Liver (tissue), 9 donors: Measurements from ENCODE around the gene WDR20. TPM values are rescaled to one million over a fixed set of nuclear protein-coding genes. Genes with fewer than 3 reads are reported as not detected.

Experiments used
- DNase-seq: peaks from one replicate; pipeline ENCODE4 v3.0.0-alpha.2; 2017; ENCODE audit warnings: low spot score
- H3K27ac ChIP-seq, 2 donors: one replicate each; pipeline ENCODE4 v1.7.0; 2013; ENCODE audit warnings: inconsistent platforms in 2 of 2, low read length in 2 of 2, control low read depth in 1 of 2, low read depth in 1 of 2, mild to moderate bottlenecking in 1 of 2
- H3K27me3 ChIP-seq, 4 donors: one replicate each; pipeline versions ENCODE4 v1.6.1 to v1.7.0; 2013; ENCODE audit warnings: low read length in 3 of 4, inconsistent platforms in 1 of 4, mild to moderate bottlenecking in 1 of 4, moderate library complexity in 1 of 4; ENCODE audit not compliant: control insufficient read depth in 4 of 4, insufficient read depth in 4 of 4
- H3K36me3 ChIP-seq, 4 donors: one replicate each; pipeline versions ENCODE4 v1.6.1 to v1.7.0; 2013; ENCODE audit warnings: low read length in 3 of 4, mild to moderate bottlenecking in 3 of 4, low read depth in 1 of 4, moderate library complexity in 1 of 4; ENCODE audit not compliant: control insufficient read depth in 4 of 4, insufficient read depth in 3 of 4
- H3K4me1 ChIP-seq, 4 donors: one replicate each; pipeline versions ENCODE4 v1.6.1 to v1.7.0; 2013; ENCODE audit warnings: low read length in 3 of 4, mild to moderate bottlenecking in 3 of 4, moderate library complexity in 1 of 4; ENCODE audit not compliant: control insufficient read depth in 4 of 4, insufficient read depth in 4 of 4
- H3K4me3 ChIP-seq, 3 donors: one replicate each; pipeline versions ENCODE4 v1.6.1 to v1.7.0; 2013; ENCODE audit warnings: low read length in 3 of 3, control low read depth in 1 of 3, low read depth in 1 of 3, mild to moderate bottlenecking in 1 of 3
- H3K9ac ChIP-seq, 2 donors: one replicate each; pipeline ENCODE4 v1.7.0; 2013; ENCODE audit warnings: low read length in 2 of 2, mild to moderate bottlenecking in 2 of 2, moderate library complexity in 2 of 2, control low read depth in 1 of 2, low read depth in 1 of 2
- H3K9me3 ChIP-seq, 4 donors: one replicate each; pipeline versions ENCODE4 v1.6.1 to v1.7.0; 2013; ENCODE audit warnings: low read length in 3 of 4; ENCODE audit not compliant: control insufficient read depth in 4 of 4
- EGR1 ChIP-seq, 2 donors: IDR thresholded peaks; 2 replicates each; pipeline ENCODE4 v1.6.1; 2016 to 2018; ENCODE audit warnings: antibody characterized with exemption in 2 of 2, low read depth in 2 of 2
- FOXA2 ChIP-seq: IDR thresholded peaks from 2 replicates; pipeline ENCODE4 v1.6.1; 2016; ENCODE audit warnings: antibody characterized with exemption
- GABPA ChIP-seq, 2 donors: IDR thresholded peaks in 1 of 2; conservative IDR thresholded peaks in 1 of 2; 2 replicates each; pipeline ENCODE4 v1.6.1; 2016; ENCODE audit warnings: antibody characterized with exemption in 2 of 2, mild to moderate bottlenecking in 1 of 2, moderate library complexity in 1 of 2
- JUND ChIP-seq, 2 donors: IDR thresholded peaks; 2 replicates each; pipeline ENCODE4 v1.6.1; 2016; ENCODE audit warnings: antibody characterized with exemption in 2 of 2
- NR2F2 ChIP-seq: IDR thresholded peaks from 2 replicates; pipeline ENCODE4 v1.6.1; 2016; ENCODE audit warnings: antibody characterized with exemption
- RAD21 ChIP-seq, 2 donors: IDR thresholded peaks; 2 replicates each; pipeline ENCODE4 v1.6.1; 2016; ENCODE audit warnings: antibody characterized with exemption in 2 of 2, mild to moderate bottlenecking in 2 of 2
- REST ChIP-seq: IDR thresholded peaks from 2 replicates; pipeline ENCODE4 v1.6.1; 2016; ENCODE audit warnings: antibody characterized with exemption, mild to moderate bottlenecking
- RXRA ChIP-seq, 2 donors: IDR thresholded peaks; 2 replicates each; pipeline ENCODE4 v1.6.1; 2017 to 2018; ENCODE audit warnings: antibody characterized with exemption in 2 of 2, mild to moderate bottlenecking in 1 of 2
- SP1 ChIP-seq: IDR thresholded peaks from 2 replicates; pipeline ENCODE4 v1.6.1; 2018; ENCODE audit warnings: antibody characterized with exemption, mild to moderate bottlenecking
- TAF1 ChIP-seq: conservative IDR thresholded peaks from 2 replicates; pipeline ENCODE4 v1.6.1; 2016; ENCODE audit warnings: antibody characterized with exemption, mild to moderate bottlenecking
- ZBTB33 ChIP-seq: IDR thresholded peaks from 2 replicates; pipeline ENCODE4 v1.6.1; 2016; ENCODE audit warnings: antibody characterized with exemption
- WGBS: extraction: QIAGEN DNeasy Blood & Tissue Kit; methylation state at CpG from one replicate; pipeline ENCODE4 v1.1.7; 2013; 5-methylcytosine and 5-hydroxymethylcytosine counted together
- polyA plus RNA-seq, 2 donors: library from polyadenylated mRNA; stranded (reverse) in 1 of 2; unstranded in 1 of 2; fragments of 200-250 nt in 1 of 2; fragments of >200 nt in 1 of 2; fragmentation: Nextera tagmentation in 1 of 2; extraction: Ambion mirVana in 1 of 2; gene quantifications; one replicate each; pipeline versions ENCODE4 v1.2.1 to v1.2.3, GENCODE V29; 2013 to 2015
- total RNA-seq, 2 donors: library from RNA; depleted of rRNA; stranded (reverse); fragments of >200 nt; gene quantifications; one replicate each; pipeline ENCODE4 v1.2.3, GENCODE V29; 2014
- donor health status: healthy.
- donor health status: healthy.
- donor health status: healthy.
- donor health status: healthy.
- donor health status: healthy.

Gene WDR20
- total and polyA plus RNA-seq, 4 donors, result 6.5 to 18.5 (median 11.0) TPM

GRCh38 chr14:102203382-102203781, 63.7 kb downstream of the WDR20 start:
- H3K9ac ChIP-seq, result no peak overlapping the region
- TF ChIP-seq JUND (IDR thresholded peaks at IDR 0.05) (no peak), TAF1 (no peak), RAD21 (IDR thresholded peaks at IDR 0.05) (no peak), EGR1 (IDR thresholded peaks at IDR 0.05; ENCODE audit: low read depth in 2 of 2) (no peak), GABPA (IDR thresholded peaks at IDR 0.05 in 1 of 2, conservative IDR thresholded peaks at IDR 0.05 in 1 of 2) (no peak), SP1 (no peak), REST (no peak), RXRA (IDR thresholded peaks at IDR 0.05) (no peak)
- WGBS, result 86% methylated on average over 6 of the region's 6 CpGs
- DNase-seq, result no peak
- no peaks in the 10 kb centered on the region for H3K4me1 ChIP-seq
- no peak overlapping the region for H3K4me3 ChIP-seq
- no peaks in the 10 kb centered on the region for H3K9me3 ChIP-seq
- H3K36me3 ChIP-seq, result peaks cover 0 to 19% (median 14%) of the 10 kb centered on the region in 4 donors
- no peaks in the 10 kb centered on the region for H3K27me3 ChIP-seq
- H3K27ac ChIP-seq, result no peak overlapping the region

GRCh38 chr14:102205560-102205959, 65.9 kb downstream of the WDR20 start:
- no peaks in the 10 kb centered on the region for H3K27me3 ChIP-seq
- TF ChIP-seq GABPA (IDR thresholded peaks at IDR 0.05 in 1 of 2, conservative IDR thresholded peaks at IDR 0.05 in 1 of 2) (no peak), FOXA2 (no peak), NR2F2 (no peak), REST (no peak), TAF1 (no peak), ZBTB33 (no peak), SP1 (no peak), JUND (IDR thresholded peaks at IDR 0.05) (no peak), RAD21 (IDR thresholded peaks at IDR 0.05) (no peak)
- no peak overlapping the region for H3K4me3 ChIP-seq
- DNase-seq, result no peak
- H3K4me1 ChIP-seq, result peaks cover 0 to 3% (median 0%) of the 10 kb centered on the region in 4 donors
- H3K9me3 ChIP-seq, result no peaks in the 10 kb centered on the region
- H3K27ac ChIP-seq, result no peak overlapping the region
- WGBS, result 89% methylated on average over 5 of the region's 5 CpGs
- H3K9ac ChIP-seq, result no peak overlapping the region
- H3K36me3 ChIP-seq, result peaks cover 0 to 14% (median 8%) of the 10 kb centered on the region in 4 donors
